ENCODE results near the gene PTPRC. TPM values are rescaled to one million over a fixed set of nuclear protein-coding genes. Genes with fewer than 3 reads are reported as not detected.

The PTPRC gene
- total RNA-seq, 1 experiment from 2014 or later: not detected

DNA sequence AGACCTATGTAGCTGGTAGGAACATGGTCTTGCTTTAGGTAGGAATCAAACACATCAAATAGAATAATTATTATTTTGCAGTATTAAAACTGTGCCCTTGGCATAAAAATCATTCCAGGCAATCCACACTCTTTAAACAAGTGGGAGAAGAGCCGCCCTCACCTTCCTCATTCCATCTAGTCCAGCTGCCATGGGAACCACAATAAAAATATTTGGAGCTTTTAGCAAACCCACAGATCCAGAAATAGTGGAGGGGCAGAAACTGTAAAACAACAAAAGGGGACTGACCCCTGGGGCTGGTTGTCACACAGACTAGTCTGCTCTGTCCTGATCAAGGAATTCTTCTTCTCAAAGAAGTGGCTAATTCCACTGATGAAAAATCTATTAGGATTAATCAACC is 61.6 kb downstream of the PTPRC start:
- no peak for DNase-seq (ENCODE audit: low read depth)

DNA sequence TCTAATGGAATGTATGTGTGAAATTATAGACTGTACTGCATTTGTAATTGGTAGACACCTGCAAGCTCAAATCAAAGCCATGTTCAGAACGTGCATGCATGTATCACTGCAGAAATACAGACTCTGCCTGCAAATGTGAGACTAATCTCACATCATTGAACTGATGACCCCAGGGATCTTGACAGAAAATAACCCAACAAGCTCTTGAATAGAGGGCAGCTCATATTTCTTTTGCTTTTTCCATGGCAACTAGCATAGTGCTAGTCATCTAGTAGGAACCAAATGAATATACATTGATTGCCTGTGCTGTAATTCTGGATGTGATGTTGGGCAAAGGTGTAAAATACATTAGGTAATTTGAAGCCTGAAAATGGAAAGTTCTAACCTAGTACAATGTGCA is 62.4 kb downstream of the PTPRC start:
- no peak for DNase-seq (ENCODE audit: low read depth)

DNA sequence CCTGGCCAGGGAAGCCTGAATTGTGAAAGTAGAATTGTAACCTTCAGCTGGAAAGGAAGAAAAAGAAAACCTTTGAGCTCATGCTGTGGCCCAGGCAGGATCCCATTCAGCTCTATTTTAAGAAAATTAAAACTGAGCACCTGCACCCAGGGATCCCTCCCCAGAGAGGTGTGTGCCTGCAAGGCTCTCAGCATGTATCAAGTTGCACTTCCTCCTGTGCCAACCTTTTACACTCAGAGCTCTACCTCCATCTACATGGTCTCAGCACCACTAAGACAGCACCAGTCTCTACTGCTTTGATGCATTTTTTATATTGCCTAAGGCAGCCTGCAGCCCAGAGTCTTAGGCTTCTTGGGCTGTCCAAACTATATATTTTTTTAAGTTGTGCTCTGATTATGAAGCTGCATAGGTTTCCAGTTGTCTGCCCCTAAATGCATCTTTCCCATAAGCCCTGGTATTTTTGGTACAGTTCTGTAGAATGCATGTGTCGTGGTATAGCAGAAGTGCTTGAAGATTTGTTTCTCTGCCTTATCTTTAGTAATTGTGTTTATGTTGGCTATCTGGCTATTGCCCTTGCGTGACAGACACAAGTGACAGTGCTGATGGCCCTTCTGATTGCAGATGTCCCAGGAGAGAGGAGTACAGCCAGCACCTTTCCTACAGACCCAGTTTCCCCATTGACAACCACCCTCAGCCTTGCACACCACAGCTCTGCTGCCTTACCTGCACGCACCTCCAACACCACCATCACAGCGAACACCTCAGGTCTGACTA is 63.1 kb downstream of the PTPRC start:
- DNase-seq (ENCODE audit: low read depth): no peak

DNA sequence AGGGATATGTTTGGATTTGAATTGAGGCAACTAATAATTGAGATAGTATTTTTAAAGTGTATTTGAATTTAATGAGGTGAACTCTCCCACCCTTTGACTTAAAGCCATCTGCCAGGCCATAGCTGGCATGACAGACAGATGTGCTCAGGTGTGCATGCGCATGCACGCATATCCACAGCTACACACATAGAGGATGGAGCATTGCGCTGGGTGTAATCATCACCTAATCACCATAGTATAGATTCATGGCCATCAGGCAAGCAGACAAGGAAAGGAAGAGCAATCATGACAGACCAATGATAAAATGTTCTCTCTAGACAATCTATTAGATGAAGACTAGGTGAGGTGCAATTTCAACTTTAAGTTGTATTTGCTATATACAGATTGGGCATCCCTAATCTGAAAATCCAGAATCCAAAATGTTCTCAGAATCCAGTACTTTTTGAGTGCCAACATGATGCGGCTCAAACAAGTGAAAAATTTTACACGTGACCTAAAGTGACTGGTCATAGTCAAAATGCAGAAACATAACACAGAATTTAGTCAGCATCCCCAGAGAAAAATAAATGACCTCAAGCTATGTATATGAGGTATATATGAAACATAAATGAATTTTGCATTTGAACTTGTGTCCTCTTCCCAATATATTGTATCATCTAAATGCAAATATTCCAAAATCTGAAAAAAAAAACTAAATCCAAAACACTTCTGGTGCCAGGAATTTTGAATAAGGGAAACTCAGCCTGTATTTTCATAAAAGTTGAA is 70.1 kb downstream of the PTPRC start:
- DNase-seq (ENCODE audit: low read depth): no peak

DNA sequence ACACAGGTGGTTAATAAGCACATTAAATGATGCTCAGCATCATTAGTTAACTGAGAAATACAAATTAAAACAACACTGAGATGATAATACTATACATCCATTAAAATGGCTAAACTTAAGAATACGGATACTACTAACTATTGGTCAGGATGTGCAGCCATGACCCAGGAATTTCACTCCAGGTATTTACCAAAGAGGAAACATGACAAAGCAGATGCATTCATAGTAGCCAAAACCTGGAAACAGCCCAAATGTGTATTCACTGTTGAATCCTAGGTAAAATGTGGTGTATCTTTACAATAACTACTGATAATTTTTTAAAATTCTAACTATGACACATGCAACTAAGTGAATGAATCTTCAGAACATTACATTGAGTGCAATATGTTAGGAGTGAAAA is 73.0 kb downstream of the PTPRC start:
- DNase-seq (ENCODE audit: low read depth): no peak

DNA sequence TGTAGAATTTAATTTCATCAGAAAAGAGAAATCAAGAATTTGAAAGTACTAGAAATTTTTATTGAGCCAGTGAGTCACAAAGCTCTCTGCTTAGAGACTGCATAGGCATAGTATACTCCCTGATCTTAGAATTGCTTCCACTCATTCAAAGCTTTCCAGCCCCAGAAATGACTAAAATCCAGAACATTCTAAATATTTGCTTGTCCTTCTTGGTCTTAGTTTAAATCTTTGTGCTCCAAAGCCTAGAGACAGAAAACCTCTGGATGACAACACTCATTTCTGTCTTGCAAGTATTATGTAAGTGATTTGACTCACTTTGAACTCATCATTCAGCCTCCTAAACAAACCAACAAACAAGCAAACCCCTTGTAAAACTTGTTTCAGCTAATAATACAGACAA is 74.2 kb downstream of the PTPRC start:
- DNase-seq (ENCODE audit: low read depth): no peak

DNA sequence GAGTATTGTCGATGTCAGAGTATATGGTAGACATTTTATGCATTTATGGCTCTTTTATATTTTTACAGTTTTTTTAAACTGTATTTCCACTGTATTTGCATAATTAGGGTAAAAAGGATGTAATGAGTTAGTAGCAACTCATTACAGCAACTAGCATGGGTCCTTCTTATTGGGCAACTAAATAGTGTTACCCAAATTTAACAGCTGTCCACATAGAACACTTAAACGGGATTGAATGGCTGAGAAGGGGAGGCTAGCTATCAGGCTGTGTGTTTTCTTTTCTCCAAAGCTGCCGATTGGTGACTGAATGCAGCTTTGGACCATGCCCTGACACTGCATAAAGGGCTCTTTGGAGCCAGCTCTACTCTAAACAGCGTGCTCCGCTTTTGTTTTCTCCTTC is 75.4 kb downstream of the PTPRC start:
- DNase-seq (ENCODE audit: low read depth): no peak

DNA sequence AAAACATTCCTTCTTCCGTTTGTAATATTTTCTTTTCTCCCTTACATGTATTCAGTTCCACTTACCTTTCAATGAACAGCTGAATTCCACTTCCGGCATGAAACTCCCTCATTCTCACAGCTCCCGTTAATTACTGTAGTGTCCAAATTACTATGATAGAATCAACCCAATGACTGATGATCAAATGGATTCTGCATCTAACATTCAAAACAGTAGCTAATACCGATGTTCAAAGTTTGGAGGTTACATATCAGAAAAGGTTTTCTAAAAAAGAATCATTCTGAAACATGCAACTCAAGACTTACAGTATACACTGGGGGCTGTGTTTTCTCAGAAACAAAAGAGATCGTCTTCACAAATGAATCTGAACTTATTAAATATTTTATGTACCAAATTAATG is 77.2 kb downstream of the PTPRC start:
- DNase-seq (ENCODE audit: low read depth): no peak

DNA sequence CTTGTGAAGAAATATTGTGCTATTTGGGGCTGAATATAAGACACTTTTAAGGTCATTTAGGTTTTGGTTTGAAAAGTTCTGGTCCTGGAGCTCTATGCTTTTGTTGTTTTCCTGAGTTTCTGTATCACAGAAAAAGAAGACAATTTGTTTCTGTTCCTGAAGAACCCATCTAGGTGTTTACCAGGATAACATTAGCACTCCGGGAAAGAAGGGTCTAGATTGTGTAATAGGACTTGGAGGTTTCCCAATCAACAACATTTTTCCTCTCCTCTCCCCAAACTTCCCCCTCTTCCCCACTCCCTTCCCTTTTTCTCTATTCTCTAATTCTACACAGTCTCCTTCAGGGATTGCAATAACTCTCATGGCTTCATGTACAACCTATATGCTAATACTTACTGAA is 78.7 kb downstream of the PTPRC start:
- no peak for DNase-seq (ENCODE audit: low read depth)

DNA sequence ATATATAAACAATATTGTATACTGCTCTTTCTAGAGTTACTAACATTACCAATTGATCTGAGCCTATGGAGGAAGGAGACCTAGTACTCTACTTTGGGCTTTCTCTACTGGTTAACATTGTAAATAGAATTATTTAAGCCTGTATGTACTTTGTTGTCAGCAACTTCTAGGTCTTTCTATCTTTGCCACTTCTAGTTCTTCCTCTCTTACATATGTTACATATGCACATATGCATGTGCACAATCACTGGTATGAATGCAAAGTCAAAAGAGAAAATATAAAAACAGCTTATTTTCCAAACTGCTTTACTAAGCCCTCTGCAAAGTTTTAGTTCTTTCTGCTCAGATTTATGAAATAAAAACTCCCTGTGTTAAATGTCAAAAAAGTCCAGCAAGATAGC is 84.3 kb downstream of the PTPRC start:
- no peak for DNase-seq (ENCODE audit: low read depth)

DNA sequence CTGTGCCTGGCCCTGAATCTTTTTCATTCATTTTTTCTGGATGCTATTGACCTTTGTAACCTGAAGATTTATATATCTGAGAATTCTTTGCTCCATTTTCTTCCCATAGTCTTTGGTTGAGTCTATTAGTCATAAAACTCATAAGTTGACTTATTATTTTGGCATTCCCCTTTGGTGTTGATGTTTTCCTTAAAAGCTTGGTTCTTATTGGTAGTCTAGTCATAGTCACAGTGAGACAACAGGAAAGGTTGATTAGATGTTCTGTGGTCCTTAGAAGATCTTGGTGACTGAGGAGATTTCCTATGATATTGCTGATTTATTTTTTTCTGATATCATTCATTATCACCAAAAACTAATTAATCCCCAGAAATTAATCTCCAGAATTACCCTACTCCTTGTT is 86.2 kb downstream of the PTPRC start:
- DNase-seq (ENCODE audit: low read depth): no peak

DNA sequence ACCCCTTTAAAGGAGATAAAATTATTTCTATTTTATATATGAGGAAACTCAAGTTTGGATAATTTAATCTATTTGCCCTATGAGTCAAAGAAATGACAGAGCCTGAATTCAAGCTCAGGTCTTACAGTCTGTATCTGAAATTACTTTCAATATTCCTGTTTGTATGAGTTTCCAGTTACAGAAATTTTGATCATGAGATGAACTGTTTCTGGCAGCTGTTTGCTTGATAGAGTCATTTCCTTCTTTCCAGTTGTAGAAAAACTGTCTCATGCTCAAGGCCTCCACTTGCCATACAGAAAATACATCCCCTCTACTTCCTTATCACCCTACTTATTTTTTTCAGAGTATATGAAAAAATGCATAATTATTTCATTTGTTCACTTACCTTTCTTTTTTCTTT is 87.6 kb downstream of the PTPRC start:
- peak; percentile 4 for DNase-seq (ENCODE audit: low read depth)

DNA sequence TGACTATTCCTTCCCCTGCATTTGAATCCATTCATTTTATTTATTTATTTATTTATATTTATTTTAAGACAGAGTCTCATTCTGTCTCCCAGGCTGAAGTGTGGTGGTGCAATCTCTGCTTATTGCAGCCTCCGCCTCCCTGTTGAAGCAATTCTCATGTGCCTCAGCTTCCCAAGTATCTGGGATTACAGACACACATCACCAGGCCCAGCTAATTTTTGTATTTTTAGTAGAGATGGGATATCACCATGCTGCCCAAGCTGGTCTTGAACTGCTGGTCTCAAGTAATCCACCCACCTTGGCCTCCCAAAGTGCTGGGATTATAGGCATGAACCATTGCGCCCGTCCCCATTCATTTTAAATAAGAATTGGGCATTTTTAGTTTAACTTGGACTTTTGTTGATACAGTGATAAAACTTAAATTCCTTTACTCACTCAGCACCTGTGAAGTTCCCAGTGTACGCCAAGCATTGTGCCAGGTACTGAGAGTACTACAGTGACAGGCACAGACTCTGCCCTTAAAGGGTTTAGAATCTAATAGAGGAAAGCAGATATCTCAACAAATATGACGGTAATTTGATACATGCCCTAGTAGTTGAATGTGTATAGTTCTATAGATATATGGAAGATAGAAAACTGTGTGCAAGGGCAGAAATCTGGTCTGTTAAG is 90.5 kb downstream of the PTPRC start:
- DNase-seq (ENCODE audit: low read depth): no peak

DNA sequence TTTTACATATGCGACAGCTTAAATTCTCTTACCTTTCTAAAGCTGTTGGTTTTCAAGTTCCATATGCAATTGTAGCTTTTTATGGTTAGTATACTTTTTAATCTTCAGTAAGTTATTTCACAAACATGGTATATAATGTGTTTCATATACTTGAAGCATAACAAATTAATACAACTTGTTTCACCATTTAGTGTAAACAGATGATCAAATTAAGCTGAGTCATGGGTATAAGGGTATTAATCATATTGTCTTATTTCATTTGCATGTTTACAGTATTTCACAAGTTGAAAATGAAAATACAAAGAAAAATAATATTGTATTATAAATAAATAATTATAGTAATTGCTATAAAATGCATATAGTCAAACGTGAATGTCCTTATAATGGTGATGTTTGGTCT is 92.1 kb downstream of the PTPRC start:
- DNase-seq (ENCODE audit: low read depth): no peak

DNA sequence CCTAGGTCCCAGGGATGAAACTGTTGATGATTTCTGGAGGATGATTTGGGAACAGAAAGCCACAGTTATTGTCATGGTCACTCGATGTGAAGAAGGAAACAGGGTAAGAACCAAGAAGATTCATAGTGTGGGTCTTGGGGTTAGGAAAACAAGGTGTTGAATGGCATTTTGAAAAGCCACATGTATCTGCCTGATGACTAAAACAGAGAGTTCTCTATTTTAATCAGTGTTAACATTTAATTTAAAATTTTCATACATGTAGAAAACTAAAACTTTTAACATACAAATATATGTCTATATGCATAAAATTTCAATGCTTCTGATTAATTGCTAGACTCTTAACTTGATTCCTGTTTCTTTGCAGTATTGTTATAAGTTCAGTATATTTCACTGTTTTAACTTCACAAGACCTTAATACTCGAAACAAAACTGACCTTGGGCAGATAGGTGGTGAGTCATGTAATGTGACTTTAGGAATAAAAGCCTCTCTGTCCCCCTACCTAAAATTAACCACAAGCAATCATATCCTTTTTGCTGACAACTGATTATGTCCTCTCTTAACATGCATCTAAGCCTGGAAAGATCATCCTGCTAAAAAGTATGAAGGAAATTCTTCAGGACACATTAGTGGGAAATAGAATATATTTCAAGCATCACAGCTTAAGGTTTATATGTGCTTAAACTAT is 95.6 kb downstream of the PTPRC start:
- no peak for DNase-seq (ENCODE audit: low read depth)

DNA sequence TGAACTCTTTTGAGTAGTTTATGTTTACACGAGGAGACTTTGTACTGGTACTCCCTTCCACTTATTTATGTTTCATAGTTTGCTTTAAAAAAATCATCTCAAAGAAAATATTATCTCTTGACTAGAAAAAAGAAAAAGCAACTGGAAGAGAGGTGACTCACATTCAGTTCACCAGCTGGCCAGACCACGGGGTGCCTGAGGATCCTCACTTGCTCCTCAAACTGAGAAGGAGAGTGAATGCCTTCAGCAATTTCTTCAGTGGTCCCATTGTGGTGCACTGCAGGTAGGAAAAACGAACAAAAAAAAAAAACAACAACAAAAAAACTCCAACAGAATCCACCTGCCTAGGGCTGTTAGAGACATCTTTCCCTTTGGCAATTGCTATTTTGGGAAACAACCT is 102.9 kb downstream of the PTPRC start:
- DNase-seq (ENCODE audit: low read depth): peak; percentile 4

DNA sequence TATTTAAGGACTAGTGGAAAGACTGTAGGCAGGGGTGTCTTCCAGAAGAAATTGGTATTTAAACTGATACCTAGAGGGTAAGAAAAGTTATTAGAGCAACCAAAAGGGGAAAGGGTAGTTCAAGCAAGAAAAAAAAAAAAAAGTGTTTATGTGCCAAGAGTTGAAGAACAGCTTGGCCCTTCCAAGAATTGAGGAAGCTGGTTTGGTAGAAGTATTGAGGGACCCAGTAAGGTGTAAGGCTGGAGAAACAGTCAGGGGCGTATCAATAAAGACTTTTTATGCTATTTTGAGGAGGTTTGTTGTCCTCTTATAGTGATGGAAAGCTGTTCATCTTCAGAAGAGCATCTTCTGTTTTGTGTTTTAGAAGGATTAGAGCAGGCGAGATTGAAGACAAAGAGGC is 108.3 kb downstream of the PTPRC start:
- no peak for DNase-seq (ENCODE audit: low read depth)

DNA sequence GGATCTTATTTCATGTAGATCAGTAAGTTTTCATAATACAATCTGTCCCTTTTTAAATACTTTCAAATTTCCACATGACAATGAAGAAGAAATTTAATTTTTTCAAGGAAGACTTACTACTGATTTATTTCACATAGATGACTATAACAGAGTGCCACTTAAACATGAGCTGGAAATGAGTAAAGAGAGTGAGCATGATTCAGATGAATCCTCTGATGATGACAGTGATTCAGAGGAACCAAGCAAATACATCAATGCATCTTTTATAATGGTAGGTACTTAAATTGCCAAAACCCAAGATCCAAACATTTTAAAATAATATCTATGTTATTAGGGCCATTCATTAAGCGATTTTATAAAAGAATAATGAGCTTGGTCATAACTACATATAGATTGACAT is 110.4 kb downstream of the PTPRC start:
- no peak for DNase-seq (ENCODE audit: low read depth)

DNA sequence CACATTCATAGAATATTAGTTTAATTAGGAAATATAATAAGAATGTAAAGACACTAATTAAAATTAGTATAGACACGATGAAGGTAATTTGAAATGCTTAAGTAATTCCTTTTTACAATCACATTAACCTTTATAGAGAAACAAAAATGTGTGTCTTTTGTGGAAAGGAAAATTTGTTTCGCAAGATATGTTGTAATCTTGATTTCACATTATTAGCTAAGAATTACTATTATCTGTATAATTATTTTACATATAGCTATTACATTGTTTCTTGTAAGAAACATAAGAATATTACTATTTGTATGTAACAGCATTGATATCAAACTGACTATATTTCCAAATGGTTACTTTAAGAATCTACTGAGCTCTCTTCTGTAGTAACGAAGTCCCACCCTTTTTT is 111.2 kb downstream of the PTPRC start:
- DNase-seq (ENCODE audit: low read depth): no peak

DNA sequence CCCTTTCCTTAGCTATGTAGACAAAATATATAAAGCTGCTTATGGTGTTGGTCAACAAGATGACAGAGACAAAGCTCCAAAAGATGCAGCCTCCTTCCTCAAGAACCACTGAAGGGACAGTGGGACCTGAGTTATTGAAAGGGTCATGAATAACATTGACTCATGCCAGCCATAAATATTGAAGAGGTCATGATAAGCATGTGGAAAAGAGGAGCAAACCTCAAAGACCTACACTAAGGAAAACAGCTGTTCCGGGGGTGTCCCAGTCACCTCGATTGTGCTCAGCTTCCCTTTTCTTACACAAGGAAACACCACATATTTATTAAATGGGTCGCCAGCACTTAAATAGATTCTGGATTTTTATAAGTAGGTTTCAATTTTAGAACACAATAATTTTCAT is 112.9 kb downstream of the PTPRC start:
- no peak for DNase-seq (ENCODE audit: low read depth)

DNA sequence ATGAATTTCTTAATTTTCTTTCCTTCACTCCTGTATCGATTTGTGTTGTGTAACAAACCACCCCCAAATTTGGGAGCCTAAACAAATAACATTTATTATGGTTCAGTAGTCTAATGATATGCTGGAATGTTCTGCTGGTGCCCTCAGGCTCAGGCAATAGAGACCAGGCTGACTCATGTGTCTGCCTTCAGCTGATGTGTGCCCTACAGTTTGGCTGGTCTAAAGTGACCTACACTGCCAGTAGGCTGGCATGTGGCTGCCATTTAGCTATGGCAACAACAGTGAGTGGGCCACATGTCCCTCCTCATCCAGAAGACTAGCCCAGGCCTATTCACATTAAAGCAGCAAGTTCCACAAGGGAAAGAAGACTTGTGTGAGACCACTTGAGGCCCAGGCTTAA is 115.8 kb downstream of the PTPRC start:
- DNase-seq (ENCODE audit: low read depth): no peak

DNA sequence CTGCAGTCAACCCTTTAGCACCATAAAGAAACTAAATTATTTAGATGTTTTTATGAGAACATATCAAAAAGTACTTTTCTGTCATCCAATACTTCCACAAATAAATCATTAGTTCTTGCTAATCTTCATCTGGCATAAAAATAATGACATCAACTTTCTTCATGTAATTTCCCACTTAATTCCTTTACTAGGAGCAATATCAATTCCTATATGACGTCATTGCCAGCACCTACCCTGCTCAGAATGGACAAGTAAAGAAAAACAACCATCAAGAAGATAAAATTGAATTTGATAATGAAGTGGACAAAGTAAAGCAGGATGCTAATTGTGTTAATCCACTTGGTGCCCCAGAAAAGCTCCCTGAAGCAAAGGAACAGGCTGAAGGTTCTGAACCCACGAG is 116.9 kb downstream of the PTPRC start:
- no peak for DNase-seq (ENCODE audit: low read depth)

All from Daoy (cell line).